Choroid plexus epithelial cell (primary cell): ENCODE data around the gene COMP.

Source experiments
- DNase-seq: peaks from one replicate; pipeline ENCODE4 v3.0.0-alpha.2; 2010; ENCODE audit warnings: low read depth
- H3K4me3 ChIP-seq: 2 replicates; pipeline ENCODE4 v1.5.1; 2011; ENCODE audit warnings: low read depth, mild to moderate bottlenecking, control low read depth, low read length, moderate library complexity
- TF ChIP-seq, protein P1 (sequence below): conservative IDR thresholded peaks from 2 replicates; pipeline ENCODE4 v1.5.1; 2011; ENCODE audit warnings: low read depth, mild to moderate bottlenecking, control low read depth, inconsistent platforms, low read length, moderate library complexity

Gene COMP

DNA sequence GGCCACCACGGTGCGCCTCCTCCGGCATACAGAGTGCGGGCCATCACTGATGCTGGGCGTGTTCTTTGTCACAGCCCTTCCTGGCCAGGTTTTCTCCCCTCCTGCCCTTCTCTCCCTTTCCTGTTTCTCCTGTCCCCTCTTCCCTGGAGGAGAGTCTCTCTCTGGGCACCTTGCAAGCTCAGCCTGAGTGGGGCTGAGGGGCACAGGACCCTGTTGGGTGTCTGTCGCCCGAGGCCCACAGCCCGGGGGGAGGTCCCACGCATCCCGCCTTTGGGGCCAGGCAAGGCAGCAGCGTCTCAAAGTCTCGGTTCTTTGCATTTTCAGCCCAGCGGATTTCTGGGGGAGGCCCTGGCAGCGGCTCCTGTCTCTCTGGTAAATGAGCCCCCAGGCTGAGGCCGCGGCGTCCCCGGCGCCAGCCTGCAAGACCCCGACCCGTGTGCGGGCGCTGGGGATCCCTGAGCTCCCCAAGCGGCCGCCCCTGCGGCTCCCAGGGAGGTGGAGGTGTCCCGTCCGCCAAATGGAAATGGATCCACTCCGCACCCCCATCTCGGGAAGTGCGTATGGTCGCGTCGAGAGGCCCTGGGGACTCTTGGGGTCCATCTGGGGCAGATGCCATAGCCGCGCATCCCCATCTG is 47.2 kb downstream of the COMP start:
- no peak overlapping the region for H3K4me3 ChIP-seq
- DNase-seq = no peak
- TF ChIP-seq, protein P1, sequence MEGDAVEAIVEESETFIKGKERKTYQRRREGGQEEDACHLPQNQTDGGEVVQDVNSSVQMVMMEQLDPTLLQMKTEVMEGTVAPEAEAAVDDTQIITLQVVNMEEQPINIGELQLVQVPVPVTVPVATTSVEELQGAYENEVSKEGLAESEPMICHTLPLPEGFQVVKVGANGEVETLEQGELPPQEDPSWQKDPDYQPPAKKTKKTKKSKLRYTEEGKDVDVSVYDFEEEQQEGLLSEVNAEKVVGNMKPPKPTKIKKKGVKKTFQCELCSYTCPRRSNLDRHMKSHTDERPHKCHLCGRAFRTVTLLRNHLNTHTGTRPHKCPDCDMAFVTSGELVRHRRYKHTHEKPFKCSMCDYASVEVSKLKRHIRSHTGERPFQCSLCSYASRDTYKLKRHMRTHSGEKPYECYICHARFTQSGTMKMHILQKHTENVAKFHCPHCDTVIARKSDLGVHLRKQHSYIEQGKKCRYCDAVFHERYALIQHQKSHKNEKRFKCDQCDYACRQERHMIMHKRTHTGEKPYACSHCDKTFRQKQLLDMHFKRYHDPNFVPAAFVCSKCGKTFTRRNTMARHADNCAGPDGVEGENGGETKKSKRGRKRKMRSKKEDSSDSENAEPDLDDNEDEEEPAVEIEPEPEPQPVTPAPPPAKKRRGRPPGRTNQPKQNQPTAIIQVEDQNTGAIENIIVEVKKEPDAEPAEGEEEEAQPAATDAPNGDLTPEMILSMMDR = no peak

DNA sequence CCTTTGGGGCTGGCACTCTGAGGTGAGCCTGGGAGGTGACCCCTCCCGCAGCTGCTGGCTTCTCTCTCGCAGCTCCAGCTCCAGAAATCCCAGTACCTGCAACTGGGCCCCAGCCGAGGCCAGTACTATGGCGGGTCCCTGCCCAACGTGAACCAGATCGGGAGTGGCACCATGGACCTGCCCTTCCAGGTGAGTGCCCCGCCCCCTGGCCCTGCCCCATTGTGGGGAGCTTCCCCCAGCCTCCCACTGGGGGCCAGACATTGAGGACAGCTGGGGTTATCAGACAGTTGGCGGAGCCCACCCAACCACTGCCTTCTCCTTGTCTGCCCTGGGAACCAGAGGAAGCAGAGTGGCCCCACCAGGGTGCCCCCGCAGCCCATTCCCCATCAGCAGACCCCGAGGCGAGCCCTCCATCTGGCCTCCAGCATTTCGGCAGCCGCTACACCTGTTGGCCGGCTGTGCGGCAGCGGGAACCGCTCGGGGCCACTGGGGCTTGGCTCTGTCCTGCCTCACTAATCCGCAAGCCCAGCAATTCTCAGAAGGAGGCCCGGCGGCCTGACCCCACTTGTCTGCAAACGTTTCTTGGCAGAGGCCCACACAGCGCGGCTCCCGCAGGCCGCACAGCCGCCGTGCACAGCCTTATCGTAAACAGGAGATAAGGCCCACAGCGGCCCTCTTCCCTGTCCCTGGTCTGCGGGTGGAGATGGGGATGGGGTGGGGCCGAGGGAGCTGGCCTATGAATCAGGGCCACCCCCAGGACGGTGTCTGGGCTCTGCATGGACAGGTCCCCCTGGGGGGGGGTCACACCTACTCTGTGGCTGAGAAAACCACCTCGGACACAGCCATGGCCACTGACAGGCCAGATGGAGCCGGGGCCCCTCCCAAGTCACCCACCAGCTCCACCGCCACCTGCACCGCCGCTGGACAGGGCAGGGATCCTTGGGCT is 48.0 kb downstream of the COMP start:
- H3K4me3 ChIP-seq = no peak overlapping the region
- peak; percentile 85 for DNase-seq
- TF ChIP-seq, protein P1 = peak; percentile 12

DNA sequence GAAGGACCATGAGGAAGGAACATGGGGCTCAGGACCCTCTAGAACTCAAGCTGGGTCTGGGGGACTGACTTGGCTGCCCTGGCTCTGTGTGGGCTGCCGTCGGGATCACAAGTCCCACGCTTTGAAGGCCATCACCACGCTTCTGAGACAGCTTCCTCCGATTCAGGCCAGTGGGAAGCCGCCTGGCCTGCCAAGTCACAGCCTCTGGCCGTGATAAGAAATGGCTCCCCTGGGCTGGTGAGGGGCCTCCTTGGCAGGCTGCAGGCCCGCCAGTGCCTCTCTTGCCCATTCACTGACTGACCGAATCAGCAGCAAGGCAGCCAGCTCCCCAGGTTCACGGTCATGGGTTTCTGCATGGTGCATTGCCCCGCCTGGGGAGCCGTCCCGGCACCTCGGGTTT is 48.8 kb downstream of the COMP start:
- TF ChIP-seq, protein P1 = no peak
- DNase-seq = no peak
- H3K4me3 ChIP-seq = no peak overlapping the region

DNA sequence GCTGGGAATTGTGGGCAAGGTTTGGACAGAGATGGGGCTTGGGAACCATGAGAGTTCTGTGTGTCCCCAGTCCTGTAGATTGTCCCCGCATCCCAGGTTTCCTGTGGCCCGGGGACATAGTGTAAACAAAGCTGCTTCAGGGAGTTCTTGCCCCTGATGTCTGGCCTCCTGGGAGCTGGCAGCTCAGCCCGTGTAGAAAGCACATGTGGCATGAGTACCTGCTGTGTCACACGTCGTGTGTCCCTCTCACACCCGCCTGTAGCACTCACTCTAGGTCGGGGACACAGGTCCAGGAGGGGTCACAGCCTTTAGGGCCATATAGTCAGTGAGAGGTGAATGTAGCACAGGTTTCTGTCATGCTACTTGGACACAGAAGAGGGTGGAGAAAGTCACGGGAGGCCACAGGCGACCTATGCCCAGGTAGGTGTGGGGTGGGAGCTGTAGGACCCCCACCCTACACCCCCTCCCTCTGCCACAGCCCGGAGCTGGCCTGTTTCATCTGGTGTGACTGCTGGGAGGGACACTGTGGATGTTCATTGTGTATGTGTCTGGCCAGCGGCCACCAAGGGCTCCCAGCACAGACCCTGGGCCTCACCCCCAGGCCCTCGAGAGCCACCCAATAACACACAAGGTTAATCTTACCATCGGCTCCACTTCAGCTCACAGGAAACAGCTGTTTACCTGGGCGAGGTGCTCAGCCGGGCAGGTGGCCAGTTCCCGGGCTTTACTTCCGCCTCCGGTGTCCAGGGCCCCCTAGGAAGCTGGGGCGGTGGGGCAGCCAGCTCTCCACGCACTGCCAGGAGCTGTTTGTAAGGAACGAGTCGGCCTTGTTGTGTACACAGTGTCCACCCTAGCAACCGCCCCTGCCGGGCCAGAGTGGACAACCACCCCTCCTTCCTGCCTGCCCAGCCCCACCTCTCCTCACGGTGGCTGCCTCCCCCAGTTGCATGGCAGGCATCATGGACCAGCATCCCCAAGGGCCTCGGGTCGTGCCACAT is 49.7 kb downstream of the COMP start:
- TF ChIP-seq, protein P1 = no peak
- no peak overlapping the region for H3K4me3 ChIP-seq
- DNase-seq = peak; percentile 27

DNA sequence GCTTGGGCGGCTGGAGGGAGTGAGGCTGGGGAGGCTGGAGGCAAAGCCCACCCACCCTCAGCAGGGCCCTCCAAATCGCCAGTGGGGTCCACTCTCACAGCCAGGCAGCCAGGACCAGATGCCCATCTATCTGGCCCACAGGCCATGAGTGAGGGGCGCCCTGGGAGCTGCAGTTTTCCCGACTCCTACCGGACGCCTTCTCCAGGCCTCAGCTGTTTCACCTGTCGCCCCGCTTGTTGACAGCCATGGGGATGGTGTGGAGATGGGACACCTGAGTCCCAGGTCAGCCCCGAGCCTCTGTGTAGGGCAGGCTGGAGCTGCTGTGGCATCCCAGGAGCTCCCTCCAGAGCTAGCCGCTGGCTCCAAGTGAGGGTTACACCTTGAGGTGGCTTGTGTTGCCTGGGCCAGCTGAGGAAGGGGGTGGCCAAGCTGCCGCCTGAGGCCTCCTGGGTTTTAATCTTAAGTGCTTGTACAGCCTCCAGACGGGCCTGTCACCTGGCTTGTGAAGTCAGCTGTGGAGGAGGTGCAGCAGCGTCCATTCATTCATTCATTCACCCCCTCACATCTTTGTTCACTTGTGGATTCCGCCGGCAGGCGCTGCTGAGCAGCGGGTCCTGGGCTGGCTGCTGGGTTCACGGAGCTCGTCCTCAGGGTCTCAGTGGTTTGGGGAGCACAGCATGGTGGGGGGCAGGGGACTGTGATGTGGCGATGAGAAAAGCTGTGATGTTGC is 52.0 kb downstream of the COMP start:
- no peak overlapping the region for H3K4me3 ChIP-seq
- TF ChIP-seq, protein P1 = no peak
- DNase-seq = no peak

DNA sequence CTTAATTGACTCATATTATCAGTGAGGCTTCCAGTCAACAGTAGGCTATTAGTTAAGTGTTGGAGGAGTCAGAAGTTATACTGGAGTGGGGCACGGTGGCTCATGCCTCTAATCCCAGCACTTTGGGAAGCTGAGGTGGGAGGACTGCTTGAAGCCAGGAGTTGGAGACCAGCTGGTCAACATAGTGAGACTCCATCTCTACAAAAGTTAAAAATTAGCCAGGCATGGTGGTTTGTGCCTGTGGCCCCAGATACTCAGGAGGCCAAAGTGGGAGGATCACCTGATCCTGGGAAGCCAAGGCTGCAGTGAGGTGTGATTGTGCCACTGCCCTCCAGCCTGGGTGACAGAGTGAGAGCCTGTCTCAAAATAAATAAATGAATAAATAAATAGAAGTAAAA is 53.2 kb downstream of the COMP start:
- no peak overlapping the region for H3K4me3 ChIP-seq
- TF ChIP-seq, protein P1 = no peak
- DNase-seq = no peak
